GM20431 (cell line): ENCODE data around the gene ALDH8A1.

Experiments
- in situ Hi-C: fragments of 300-500 bp; cut with MseI, MboI; formaldehyde crosslinking; loops from one replicate; pipeline ENCODE4 v1.15.0; 2020; ENCODE audit warnings: low sequenced_read_pairs; ENCODE audit not compliant: unreplicated experiment

ALDH8A1 gene, protein sequence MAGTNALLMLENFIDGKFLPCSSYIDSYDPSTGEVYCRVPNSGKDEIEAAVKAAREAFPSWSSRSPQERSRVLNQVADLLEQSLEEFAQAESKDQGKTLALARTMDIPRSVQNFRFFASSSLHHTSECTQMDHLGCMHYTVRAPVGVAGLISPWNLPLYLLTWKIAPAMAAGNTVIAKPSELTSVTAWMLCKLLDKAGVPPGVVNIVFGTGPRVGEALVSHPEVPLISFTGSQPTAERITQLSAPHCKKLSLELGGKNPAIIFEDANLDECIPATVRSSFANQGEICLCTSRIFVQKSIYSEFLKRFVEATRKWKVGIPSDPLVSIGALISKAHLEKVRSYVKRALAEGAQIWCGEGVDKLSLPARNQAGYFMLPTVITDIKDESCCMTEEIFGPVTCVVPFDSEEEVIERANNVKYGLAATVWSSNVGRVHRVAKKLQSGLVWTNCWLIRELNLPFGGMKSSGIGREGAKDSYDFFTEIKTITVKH

DNA sequence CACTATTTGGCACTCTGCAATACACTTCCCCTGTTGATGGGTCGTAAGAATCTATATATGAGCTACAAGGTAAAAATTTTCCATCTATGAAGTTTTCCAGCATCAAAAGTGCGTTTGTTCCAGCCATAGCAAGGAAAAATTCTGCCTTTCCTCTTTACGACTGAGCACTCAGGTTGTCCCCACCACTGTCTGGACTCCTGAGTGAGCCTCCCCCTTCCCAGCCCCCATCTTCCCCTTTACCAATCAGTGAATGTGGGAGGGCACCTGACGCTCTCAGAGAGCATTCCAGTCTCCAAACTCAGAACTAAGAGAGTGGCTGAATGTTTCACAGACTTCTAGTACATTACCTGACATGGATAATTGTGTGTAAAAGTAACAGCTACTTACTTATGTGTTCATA is at the start of gene ALDH8A1:
ALDH8A1 (minus strand) TSS at position 175 of the 400 bp plus-strand sequence; CDS start at position 127, 48 bp downstream.
- in situ Hi-C loops, result loop anchor here (25.0 kb wide), 1 partner anchor 788 kb away; no protein-coding TSS in a partner anchor

DNA sequence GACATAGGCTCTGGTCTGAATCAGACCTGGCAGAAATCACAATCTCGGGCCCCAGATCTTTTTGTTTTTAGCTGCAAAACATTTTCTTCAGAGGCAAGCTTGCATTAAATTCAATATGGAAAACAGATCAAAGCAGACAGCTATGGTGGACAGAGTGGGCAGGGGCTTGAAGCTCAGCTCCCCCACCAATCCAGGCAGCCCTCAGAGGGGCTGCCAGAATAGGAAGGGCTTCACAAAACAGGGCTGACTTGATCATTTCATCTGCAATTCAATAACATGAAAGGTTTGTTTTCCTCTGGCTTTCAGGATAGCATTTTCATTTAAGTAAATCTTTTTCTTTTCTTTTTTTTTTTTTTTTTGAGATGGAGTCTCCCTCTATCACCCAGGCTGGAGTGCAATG is 49.2 kb upstream of the ALDH8A1 start:
- in situ Hi-C loops, result no loop called here

DNA sequence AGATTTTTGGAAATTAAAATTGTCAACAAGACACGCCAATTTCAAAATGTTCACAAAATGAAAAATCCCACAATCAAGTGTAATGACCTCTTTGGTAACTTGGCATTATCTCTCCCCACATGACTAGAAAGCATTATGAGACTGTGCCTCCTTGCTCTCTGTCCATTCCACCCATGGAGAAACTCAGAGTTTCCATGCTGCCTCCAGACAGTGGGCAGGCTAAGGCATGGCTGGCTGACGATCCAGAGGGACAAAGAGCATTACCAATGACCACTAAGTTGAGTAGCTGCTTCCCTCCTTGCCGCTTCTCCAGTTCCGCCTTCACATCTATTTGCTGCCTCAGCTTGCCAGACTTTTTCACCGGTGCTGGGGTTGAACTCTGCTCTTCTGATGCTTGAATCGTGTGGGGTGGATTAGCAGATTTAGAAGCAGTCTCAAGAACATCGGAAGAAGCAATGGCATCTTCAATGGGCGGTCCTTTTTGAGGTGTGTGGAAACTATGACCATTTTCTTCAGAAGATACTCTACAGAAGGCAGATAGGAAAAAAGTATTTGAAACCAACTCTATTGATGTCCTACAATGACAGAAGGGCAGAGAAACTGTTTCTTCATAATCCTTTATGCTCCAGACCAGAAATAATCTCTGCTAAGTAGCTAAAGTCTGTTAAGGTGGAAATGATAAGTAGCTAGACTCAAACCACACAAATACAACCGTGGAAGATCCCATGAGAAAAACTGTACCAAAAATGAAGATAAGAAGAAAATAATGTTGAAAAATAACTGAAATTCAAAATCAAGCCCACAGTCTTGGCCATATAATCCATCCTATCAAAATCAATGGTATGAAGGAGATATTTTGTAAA is 47.5 kb upstream of the ALDH8A1 start:
- in situ Hi-C loops, result no loop called here

DNA sequence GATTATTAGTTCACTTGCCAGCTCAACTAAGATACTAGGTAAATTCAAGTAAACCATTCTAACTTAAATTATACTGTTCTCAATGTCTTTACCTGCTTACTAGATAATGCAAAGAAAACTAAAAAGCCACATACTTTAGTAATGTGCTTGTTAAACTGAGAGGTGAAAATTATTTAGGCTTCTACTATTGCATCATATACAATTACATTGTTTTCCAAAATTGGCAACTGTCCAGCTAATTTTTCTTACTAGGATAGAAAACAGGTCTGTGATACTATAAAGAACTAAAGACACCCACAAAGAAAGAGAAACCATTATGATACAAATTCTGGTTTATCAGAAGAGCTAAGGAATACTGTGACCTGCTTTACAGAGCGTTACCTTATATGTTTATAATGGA is 45.6 kb upstream of the ALDH8A1 start:
- in situ Hi-C loops, result no loop called here

DNA sequence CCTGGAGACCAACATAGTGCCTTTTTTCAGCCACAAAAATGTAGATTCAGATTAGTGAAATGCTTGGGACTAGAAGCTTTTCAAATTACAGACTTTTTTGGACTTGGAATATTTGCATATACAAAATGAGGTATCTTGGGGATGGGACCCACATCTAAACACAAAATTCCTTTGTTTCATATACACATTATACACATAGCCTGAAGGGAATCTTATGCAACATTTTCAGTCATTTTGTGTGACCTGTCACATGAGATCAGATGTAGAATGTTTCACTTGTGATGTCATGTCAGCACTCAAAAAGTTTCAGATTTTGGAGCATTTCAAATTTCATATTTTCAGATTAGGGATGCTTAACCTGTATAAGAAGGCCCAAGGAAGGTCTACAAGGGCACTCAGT is 44.5 kb upstream of the ALDH8A1 start:
- in situ Hi-C loops, result no loop called here

DNA sequence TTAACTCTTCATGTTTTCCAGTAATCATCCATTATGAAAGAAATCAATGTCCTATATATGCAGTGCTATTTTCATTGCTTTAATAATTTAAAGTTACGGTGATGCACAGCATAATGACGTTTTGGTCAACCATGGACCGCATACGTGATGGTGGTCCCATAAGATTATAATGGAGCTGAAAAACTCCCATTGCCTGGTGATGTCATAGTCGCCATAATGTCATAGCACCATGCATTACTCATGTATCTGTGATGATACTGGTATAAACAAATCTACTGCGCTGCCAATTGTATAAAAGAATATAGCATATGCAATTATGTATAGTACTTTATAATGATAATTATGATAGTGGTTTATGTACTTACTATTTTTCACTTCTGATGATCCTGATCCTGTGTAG is 42.3 kb upstream of the ALDH8A1 start:
- in situ Hi-C loops, result no loop called here

DNA sequence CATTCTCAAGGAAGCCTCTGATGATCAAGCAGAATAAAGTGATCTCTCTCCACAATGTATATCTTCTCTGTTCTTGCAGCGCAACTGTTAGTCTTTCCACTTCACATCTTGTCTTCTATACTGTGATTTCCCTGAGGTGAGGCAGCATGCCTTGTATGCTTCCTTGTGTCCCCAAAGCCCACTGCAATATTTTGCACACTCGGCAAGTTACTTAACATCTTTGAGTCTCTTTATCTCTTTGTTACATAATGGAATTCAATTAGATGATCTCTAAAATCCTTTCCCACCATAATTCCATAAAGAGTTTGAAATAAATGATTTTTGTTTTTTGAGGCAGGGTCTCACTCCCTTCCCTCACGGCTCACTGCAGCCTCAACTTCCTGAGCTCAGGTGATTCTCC is 40.4 kb upstream of the ALDH8A1 start:
- in situ Hi-C loops, result no loop called here

DNA sequence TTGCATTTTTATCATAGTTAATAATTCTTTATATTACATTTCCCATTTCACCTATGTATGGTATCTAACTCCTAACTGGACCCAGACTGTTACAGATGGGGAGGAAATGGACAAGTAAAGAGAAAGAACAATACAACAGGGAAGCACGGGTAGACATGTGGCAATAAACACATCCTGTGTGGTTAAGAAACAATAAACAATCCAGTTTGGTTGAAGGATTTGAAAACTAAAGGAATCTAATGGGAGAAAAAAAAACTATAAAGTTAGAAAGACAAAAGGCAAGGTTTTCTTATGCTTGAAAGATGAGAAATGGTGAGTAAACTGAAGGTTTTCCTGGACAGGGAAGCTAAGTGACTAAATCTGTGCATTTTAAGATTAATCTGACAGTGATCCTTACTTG is 34.9 kb upstream of the ALDH8A1 start:
- in situ Hi-C loops, result no loop called here

DNA sequence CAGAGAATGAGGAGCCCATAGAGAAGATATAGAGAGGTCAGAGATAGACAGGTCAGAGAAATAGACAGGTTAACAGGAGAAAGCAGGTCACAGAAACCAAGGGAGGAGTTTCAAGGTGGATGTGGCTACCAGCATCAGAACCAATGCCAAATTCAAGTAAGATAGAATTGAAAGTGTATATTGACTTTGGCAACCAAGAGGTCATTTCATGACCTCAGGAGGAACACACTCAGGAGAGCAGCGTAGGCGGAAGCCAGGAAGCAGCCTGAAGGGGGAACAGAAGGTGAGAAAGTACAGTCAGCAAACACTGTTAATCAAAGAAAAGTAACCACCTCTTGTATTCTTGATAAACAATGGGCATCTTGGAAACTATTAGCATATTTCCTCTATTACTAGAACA is 33.9 kb upstream of the ALDH8A1 start:
- in situ Hi-C loops, result no loop called here

DNA sequence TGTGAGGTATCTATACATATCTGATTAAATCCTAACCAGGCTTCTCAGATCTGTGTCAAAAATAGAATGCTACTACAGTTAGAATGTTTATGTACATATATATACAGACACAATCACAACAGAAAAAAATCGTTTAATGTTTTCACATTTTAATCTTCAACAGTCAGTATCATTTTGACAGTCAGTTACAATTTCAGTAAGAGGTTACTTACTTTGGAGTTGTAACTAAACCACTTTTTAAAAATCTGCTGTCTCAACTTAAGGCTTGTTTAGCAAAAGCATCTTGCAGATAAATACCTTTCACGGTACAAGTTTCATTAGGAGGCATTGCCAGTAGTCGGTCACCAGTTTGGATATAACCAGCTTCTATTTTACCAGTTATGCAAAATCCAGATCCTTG is 32.3 kb upstream of the ALDH8A1 start:
- in situ Hi-C loops, result no loop called here

DNA sequence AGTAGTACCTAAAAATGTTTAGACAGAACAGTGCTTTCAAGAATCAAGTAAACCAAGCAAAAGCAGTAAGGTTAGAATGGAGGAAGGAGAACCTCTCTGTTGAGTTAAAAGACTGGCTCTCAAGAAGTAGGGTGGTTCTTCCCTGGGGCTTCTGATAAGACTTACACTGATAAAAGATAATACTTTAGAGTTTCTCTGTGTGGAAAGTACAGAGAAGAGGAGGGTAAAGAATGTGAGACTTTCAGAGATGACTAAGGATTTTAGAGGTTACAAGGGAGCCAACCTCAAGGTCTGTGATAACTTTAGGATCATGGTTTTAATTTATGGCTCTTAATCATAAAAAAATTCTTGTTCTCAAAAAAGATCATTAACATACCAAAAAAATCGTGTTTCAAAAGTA is 30.9 kb upstream of the ALDH8A1 start:
- in situ Hi-C loops, result no loop called here

DNA sequence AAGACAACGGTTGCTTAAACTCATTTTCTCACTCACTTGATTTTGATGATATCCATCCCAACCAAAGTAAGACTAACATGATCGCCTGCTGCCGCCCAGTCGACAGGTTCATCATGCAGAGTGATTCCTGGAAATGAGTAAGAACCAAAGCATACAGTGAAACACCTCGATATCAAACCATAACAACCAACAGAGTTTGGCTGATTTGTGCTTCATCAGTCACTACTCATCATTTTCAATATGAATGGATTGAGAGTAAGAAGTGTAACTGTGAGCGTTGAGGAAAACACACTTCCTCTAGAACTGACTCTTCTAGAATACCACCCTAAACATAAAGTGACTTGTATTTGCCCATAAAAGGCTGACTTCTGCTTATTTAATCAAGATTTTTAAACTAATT is 29.2 kb upstream of the ALDH8A1 start:
- in situ Hi-C loops, result no loop called here

DNA sequence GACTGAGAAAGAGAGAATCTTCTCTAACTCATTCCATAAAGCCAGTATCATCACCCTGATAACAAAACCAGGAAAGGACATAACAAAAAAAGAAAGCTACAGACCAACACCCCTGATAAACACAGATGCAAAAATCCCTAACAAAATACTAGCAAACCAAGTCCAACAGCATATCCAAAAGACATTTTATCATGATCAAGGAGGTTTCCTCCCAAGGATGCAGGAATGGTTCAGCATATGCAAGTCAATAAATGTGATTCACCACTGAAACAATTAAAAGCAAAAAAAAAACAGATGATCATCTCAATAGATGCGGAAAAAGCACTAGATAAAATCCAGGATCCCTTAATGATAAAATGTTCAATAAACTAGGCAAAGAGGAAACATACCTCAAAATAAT is 24.5 kb upstream of the ALDH8A1 start:
- in situ Hi-C loops, result no loop called here

DNA sequence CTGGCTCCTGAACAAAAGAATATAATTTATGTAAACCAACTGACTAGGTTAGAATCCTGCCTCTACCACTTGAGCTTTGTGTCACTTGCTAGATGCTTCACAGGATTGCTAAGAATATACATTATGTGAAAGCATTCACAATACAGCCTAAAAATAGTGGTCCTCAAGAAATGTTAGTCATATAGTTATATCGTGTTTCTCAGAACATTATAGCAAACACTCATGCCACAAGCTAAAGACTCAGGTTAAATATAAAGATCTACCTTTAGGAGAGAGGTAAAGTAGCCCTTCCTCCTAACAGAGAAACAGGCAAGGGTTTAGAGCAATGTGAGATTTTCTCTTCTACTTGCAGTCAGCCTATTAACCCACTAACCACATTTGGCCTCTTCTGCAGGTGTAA is 17.8 kb upstream of the ALDH8A1 start:
- in situ Hi-C loops, result no loop called here

DNA sequence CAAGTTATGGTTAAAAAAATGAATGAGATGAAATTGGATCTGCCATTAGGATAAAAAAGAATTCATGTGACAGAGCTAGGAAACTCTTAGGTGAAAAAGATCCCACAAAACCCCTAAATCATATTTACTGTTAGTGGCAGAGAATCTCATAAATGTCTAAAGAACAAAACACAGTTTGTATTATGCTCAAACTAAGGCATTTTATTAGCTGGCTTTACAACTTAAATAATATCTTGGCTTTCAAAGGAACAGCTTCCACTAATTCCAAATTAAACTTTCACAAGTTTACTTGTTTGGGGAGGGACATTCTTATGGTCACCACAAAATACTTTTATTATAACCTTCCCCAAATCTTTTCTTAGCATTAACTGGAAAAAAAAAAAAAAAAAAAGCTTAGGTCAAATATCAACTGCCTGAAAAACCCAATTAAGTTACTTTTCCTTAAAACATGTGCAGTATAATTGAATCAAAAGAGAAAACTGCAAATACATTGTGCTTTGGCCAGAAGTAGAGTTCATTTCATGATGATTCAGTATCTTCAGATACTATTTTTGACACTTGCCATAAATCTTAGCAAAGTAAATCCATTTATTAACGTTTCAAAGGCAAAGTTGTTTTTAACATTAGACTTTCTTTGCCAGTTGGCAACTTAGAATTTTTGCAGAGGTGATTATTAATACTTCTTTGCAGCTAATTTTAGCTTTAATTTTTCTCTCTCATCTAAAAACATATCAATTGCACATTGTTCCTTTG is 14.7 kb upstream of the ALDH8A1 start:
- in situ Hi-C loops, result no loop called here

DNA sequence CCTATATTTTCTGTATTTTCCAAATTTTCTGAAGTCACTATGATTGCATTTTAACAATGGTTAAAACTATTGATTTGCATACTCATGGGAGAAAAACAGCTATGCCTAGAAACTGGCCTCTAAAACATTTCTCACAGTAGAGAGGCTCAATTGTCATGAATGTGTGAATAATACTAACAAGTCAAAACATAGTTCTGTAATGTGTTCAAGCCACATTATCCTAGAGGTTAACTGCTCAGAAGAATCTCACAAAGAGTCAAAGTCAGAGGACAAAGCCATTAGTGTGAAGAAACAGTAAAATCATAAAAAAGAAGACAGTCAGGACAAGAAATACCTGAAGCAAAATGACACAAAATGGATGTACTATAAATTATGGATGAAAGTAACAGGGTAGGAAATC is 12.5 kb upstream of the ALDH8A1 start:
- in situ Hi-C loops, result no loop called here

DNA sequence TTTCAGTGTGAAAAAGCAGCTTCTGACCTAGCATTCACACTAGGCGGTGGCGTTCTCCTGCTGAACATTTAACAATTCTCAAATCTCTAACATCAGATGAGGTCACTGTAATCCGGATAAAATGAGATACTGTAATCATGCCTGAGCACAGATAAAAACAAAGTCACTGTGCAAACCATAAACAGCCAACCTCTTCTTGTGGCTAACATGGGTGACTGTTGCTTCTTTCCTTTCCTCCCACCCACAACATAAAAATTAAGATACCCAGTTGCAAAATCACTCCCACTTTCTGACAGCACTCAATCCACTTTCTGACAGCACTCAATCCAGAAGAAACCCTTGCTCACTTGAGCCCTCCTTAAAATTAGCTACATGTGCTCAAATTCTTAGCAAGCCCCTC is 11.5 kb upstream of the ALDH8A1 start:
- in situ Hi-C loops, result no loop called here

DNA sequence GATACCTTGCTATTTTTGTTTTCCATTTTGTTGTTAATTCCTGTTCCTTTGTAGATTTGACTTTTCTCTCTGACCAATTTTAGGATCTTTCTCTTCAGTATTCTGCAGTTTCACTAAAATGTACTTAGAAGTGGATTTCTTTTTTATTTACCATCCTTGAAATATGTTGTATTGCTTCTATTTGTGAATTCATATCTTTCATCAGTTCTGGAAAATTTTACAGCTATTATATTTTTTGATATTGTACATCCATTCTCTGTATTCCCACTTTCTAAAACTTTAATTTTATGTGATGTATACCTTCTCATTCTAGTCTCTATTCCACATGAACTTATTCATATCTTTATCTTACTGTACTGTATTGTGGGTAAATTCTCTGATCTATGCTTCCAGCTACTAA is 9.7 kb upstream of the ALDH8A1 start:
- in situ Hi-C loops, result no loop called here

DNA sequence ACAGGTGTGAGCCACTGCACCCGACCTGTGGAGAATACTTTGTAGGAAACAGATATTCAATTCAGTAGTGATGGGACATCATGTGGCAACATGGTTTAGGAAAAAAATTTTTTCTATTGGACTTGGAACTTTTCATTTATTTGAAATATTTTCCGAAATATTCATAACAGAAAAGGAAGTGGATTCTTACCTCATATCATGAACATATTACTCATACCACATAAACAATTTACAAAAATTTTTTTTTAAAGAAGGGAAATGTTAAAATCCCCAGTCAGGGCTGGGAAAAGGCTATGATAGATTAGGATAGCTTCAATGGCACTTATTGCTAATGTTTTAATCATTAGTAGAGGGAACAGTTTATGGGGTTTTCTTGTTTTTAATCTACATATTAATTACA is 6.8 kb upstream of the ALDH8A1 start:
- in situ Hi-C loops, result no loop called here

DNA sequence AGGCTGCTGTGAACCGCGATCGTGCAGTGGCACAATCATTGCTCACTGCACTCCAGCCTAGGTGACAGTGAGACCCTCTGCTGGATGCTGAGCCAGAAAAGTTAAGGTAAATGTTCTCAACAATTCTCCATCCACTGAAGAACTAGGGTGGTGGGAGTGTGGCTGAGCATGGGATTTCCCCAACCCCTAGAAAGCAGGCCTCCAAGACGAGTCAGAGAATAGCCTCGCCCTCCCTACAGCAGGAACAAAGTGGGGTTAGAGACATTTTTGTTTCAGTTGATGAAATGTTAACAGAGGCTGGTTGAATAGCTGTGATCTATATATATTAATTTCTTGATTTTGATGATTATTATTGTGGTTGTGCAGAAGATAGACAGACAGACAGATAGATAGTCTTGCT is 6.1 kb upstream of the ALDH8A1 start:
- in situ Hi-C loops, result no loop called here
